ENCODE data around the gene CDC42EP5.

CDC42EP5 gene

DNA sequence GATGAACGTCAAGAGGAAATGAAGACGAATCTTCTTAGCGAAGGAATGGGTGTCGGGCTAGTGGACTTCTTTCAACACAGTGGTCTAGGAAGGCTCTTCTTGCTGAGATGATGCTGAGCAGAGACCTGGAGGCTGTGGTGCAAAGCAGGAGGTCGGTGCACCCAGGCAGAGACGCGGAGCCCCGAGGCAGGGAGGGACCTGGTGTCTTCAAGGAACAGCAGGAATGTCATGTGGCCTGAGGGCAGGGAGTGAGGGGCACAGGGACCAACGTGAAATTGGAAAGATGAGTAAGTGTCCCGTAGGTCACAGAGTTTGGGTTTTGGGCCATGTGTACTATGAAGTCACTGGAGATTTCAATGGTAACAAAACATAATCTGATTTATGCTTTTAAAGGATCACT, 11.4 kb upstream of the CDC42EP5 start:
- Histone ChIP-seq H3K27ac (ENCODE audit: low read depth, low read length) (no peak overlapping the region), H2AK5ac (ENCODE audit: low read length) (no peak overlapping the region), H3K4me3 (ENCODE audit: low read length) (no peak overlapping the region), H3K23ac (ENCODE audit: low read length) (no peak overlapping the region), H4K8ac (ENCODE audit: low read depth, low read length) (no peak overlapping the region), H2BK5ac (ENCODE audit: low read length) (no peak overlapping the region), H3K4ac (ENCODE audit: low read depth, low read length) (no peak overlapping the region), H3K27me3 (ENCODE audit: insufficient read depth, low read length, poor library complexity) (no peaks in the 10 kb centered on the region), H2BK15ac (replicated peaks; ENCODE audit: low read depth) (no peak overlapping the region), H3K36me3 (ENCODE audit: control insufficient read depth, insufficient read depth, low read length) (no peaks in the 10 kb centered on the region), H2BK120ac (ENCODE audit: low read depth, low read length) (no peak overlapping the region), H3K9ac (ENCODE audit: low read length) (no peak overlapping the region), H3K56ac (ENCODE audit: low read length) (no peak overlapping the region), H3K79me1 (ENCODE audit: low read length) (no peaks in the 10 kb centered on the region), H3K79me2 (ENCODE audit: control insufficient read depth, insufficient read depth, low read length) (no peaks in the 10 kb centered on the region), H3K18ac (ENCODE audit: low read length) (no peak overlapping the region), H3K4me2 (ENCODE audit: low read length) (no peak overlapping the region), H4K5ac (ENCODE audit: low read length) (no peak overlapping the region), H3K4me1 (ENCODE audit: control insufficient read depth, low read depth, low read length) (no peaks in the 10 kb centered on the region)
- whole genome bisulfite sequencing (ENCODE audit: extremely low coverage, insufficient coverage, low lambda C conversion rate) = no CpG with 5 or more reads among the region's 10 CpGs
- no peak for DNase-seq

DNA sequence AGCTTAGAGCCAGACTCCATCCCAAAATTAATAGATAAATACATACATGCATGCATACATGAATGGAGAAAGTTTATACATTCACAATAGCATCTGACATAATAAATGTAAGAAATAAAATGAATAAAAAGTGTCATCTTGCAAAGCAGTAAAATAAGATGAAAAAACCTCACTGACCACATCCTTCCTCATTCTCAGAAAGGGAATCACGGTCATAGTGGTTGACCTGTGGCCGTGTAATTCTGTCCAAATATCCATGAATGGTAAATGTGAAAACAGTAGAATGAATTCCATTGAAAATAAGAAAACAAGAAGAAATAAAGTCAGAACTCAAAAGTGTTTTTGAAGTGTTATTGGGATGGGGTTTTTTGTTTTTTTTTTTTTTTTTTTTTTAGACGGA, 9.8 kb upstream of the CDC42EP5 start:
- H4K8ac ChIP-seq (ENCODE audit: low read depth, low read length) = no peak overlapping the region

DNA sequence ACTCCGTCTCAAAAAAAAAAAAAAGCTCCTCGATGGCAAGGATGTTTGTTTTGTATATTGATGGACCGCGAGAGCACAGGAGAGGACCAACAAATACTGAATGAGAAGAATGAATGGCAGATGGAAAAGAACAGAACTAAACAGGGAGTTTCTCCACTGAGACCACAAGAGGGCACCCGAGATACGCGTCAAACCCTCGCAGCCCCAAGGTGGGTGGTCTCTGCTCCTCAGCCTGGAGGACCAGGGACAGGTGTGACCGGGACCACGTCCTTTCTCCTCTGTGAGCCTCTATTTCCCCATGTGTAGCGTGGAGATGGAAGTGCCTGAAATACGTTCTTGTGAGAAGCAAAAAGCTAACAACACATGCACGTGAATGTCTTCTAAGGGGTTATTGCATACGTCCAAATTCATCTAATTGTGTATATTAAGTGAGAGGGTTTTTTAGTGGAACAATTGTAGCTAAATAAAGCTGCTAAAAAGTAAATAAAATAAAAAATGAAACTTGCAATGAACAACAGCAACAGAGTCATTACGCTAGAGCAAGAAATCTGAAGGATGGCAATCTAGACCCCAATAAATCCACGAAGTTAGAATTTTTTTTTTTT, 8.3 kb upstream of the CDC42EP5 start:
- no peak overlapping the region for H3K4ac ChIP-seq (ENCODE audit: low read depth, low read length)
- H2BK15ac ChIP-seq (replicated peaks; ENCODE audit: low read depth) = no peak overlapping the region
- H3K79me1 ChIP-seq (ENCODE audit: low read length) = no peaks in the 10 kb centered on the region
- no peaks in the 10 kb centered on the region for H3K36me3 ChIP-seq (ENCODE audit: control insufficient read depth, insufficient read depth, low read length)
- no peak overlapping the region for H3K23ac ChIP-seq (ENCODE audit: low read length)
- H3K79me2 ChIP-seq (ENCODE audit: control insufficient read depth, insufficient read depth, low read length) = no peaks in the 10 kb centered on the region
- H3K9ac ChIP-seq (ENCODE audit: low read length) = no peak overlapping the region
- H3K56ac ChIP-seq (ENCODE audit: low read length) = no peak overlapping the region
- H3K18ac ChIP-seq (ENCODE audit: low read length) = no peak overlapping the region
- H2AK5ac ChIP-seq (ENCODE audit: low read length) = no peak overlapping the region
- H3K27me3 ChIP-seq (ENCODE audit: insufficient read depth, low read length, poor library complexity) = no peaks in the 10 kb centered on the region
- H4K5ac ChIP-seq (ENCODE audit: low read length) = no peak overlapping the region
- no peak overlapping the region for H3K27ac ChIP-seq (ENCODE audit: low read depth, low read length)
- H2BK120ac ChIP-seq (ENCODE audit: low read depth, low read length) = no peak overlapping the region
- no peaks in the 10 kb centered on the region for H3K4me1 ChIP-seq (ENCODE audit: control insufficient read depth, low read depth, low read length)
- WGBS (ENCODE audit: extremely low coverage, insufficient coverage, low lambda C conversion rate) = no CpG with 5 or more reads among the region's 16 CpGs
- H3K4me2 ChIP-seq (ENCODE audit: low read length) = no peak overlapping the region
- no peak overlapping the region for H2BK5ac ChIP-seq (ENCODE audit: low read length)
- H3K4me3 ChIP-seq (ENCODE audit: low read length) = no peak overlapping the region
- peak; percentile 77 for DNase-seq
- H4K8ac ChIP-seq (ENCODE audit: low read depth, low read length) = no peak overlapping the region

More for the DNA sequence above, 9.8 kb upstream of the CDC42EP5 start:
- Histone ChIP-seq H2BK120ac (ENCODE audit: low read depth, low read length) (no peak overlapping the region), H3K4ac (ENCODE audit: low read depth, low read length) (no peak overlapping the region), H3K9ac (ENCODE audit: low read length) (no peak overlapping the region), H3K18ac (ENCODE audit: low read length) (no peak overlapping the region), H2AK5ac (ENCODE audit: low read length) (no peak overlapping the region), H3K4me3 (ENCODE audit: low read length) (no peak overlapping the region), H3K36me3 (ENCODE audit: control insufficient read depth, insufficient read depth, low read length) (no peaks in the 10 kb centered on the region), H3K4me1 (ENCODE audit: control insufficient read depth, low read depth, low read length) (no peaks in the 10 kb centered on the region), H3K27me3 (ENCODE audit: insufficient read depth, low read length, poor library complexity) (no peaks in the 10 kb centered on the region), H3K79me2 (ENCODE audit: control insufficient read depth, insufficient read depth, low read length) (no peaks in the 10 kb centered on the region), H2BK15ac (replicated peaks; ENCODE audit: low read depth) (no peak overlapping the region), H4K5ac (ENCODE audit: low read length) (no peak overlapping the region), H3K27ac (ENCODE audit: low read depth, low read length) (no peak overlapping the region), H3K56ac (ENCODE audit: low read length) (no peak overlapping the region), H3K79me1 (ENCODE audit: low read length) (no peaks in the 10 kb centered on the region), H2BK5ac (ENCODE audit: low read length) (no peak overlapping the region), H3K23ac (ENCODE audit: low read length) (no peak overlapping the region), H3K4me2 (ENCODE audit: low read length) (no peak overlapping the region)
- no peak for DNase-seq
- no CpG with 5 or more reads among the region's 3 CpGs for WGBS (ENCODE audit: extremely low coverage, insufficient coverage, low lambda C conversion rate)

DNA sequence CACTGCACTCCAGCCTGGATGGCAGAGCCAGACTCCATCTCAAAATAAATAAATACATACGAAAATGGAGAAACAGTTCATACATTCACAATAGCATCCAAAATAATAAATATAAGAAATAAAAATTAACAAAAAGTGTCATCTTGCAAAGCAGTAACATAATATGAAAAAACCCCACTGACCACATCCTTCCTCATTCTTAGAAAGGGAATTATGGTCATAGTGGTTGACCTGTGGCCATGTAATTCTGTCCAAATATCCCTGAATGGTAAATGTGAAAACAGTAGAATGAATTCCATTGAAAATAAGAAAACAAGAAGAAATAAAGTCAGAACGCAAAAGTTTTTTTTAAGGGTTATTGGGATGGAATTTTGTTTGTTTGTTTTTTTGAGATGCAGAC, 7.0 kb upstream of the CDC42EP5 start:
- Histone ChIP-seq H3K56ac (ENCODE audit: low read length) (no peak overlapping the region), H2BK15ac (replicated peaks; ENCODE audit: low read depth) (no peak overlapping the region)

DNA sequence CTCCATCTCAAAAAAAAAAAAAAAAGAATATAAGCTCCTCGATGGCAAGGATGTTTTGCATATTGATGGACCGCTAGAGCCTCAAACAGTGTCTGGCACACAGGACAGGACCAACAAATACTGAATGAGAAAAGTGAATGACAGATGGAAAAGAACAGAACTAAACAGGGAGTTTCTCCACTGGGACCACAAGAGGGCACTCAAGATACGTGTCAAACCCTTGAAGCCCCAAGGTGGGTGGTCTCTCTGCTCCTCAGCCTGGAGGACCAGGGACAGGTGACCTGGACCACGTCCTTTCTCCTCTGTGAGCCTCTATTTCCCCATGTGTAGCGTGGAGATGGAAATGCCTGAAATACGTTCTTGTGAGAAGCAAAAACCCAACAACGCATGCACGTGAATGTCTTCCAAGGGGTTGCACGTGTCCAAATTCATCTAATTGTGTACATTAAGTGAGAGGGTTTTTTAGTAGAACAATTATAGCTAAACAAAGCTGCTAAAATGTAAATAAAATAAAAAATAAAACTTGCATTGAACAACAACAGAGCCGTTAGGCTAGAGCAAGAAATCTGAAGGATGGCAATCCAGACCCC, 5.7 kb upstream of the CDC42EP5 start:
- WGBS (ENCODE audit: extremely low coverage, insufficient coverage, low lambda C conversion rate) = no CpG with 5 or more reads among the region's 10 CpGs
- Histone ChIP-seq H2BK5ac (ENCODE audit: low read length) (no peak overlapping the region), H3K27ac (ENCODE audit: low read depth, low read length) (no peak overlapping the region), H3K36me3 (ENCODE audit: control insufficient read depth, insufficient read depth, low read length) (no peaks in the 10 kb centered on the region), H3K18ac (ENCODE audit: low read length) (no peak overlapping the region), H4K5ac (ENCODE audit: low read length) (no peak overlapping the region), H2BK15ac (replicated peaks; ENCODE audit: low read depth) (no peak overlapping the region), H3K56ac (ENCODE audit: low read length) (no peak overlapping the region), H3K23ac (ENCODE audit: low read length) (no peak overlapping the region), H3K79me1 (ENCODE audit: low read length) (no peaks in the 10 kb centered on the region), H3K27me3 (ENCODE audit: insufficient read depth, low read length, poor library complexity) (no peaks in the 10 kb centered on the region), H4K8ac (ENCODE audit: low read depth, low read length) (no peak overlapping the region), H3K4me1 (ENCODE audit: control insufficient read depth, low read depth, low read length) (no peaks in the 10 kb centered on the region), H2BK120ac (ENCODE audit: low read depth, low read length) (no peak overlapping the region), H3K4me2 (ENCODE audit: low read length) (no peak overlapping the region), H3K4me3 (ENCODE audit: low read length) (no peak overlapping the region), H3K4ac (ENCODE audit: low read depth, low read length) (no peak overlapping the region), H3K79me2 (ENCODE audit: control insufficient read depth, insufficient read depth, low read length) (no peaks in the 10 kb centered on the region), H2AK5ac (ENCODE audit: low read length) (no peak overlapping the region), H3K9ac (ENCODE audit: low read length) (no peak overlapping the region)
- DNase-seq = peak; percentile 85

More for the DNA sequence above, 7.0 kb upstream of the CDC42EP5 start:
- Histone ChIP-seq H3K79me1 (ENCODE audit: low read length) (no peaks in the 10 kb centered on the region), H3K23ac (ENCODE audit: low read length) (no peak overlapping the region), H2AK5ac (ENCODE audit: low read length) (no peak overlapping the region), H3K79me2 (ENCODE audit: control insufficient read depth, insufficient read depth, low read length) (no peaks in the 10 kb centered on the region), H2BK5ac (ENCODE audit: low read length) (no peak overlapping the region), H4K8ac (ENCODE audit: low read depth, low read length) (no peak overlapping the region), H3K4me3 (ENCODE audit: low read length) (no peak overlapping the region), H3K36me3 (ENCODE audit: control insufficient read depth, insufficient read depth, low read length) (no peaks in the 10 kb centered on the region), H3K4me1 (ENCODE audit: control insufficient read depth, low read depth, low read length) (no peaks in the 10 kb centered on the region), H3K9ac (ENCODE audit: low read length) (no peak overlapping the region), H3K18ac (ENCODE audit: low read length) (no peak overlapping the region), H3K27ac (ENCODE audit: low read depth, low read length) (no peak overlapping the region), H3K27me3 (ENCODE audit: insufficient read depth, low read length, poor library complexity) (no peaks in the 10 kb centered on the region), H3K4me2 (ENCODE audit: low read length) (no peak overlapping the region), H3K4ac (ENCODE audit: low read depth, low read length) (no peak overlapping the region), H2BK120ac (ENCODE audit: low read depth, low read length) (no peak overlapping the region), H4K5ac (ENCODE audit: low read length) (no peak overlapping the region)
- no peak for DNase-seq
- 100% methylated on average over 1 of the region's 2 CpGs for WGBS (ENCODE audit: extremely low coverage, insufficient coverage, low lambda C conversion rate)

DNA sequence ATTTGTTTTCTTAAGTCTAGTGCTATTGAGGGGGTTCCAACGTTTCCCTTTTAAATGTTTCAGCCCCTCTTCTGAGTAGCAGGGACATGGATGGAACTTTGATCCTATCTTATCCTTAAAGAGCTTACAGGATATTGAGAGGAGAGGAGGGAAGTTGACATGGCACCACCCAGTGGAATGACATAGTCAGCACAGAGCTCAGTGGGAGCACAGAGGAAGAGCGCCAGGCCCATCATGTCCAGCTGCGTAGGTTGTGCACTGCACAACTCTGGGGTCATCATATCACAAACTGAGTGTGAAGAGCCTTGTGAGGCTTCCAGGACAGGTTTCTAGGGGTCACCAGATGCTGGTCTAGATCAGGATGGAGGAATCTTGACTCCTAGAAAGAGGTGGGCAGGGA, 4.6 kb upstream of the CDC42EP5 start:
- no peaks in the 10 kb centered on the region for H3K36me3 ChIP-seq (ENCODE audit: control insufficient read depth, insufficient read depth, low read length)
- H4K5ac ChIP-seq (ENCODE audit: low read length) = no peak overlapping the region
- no peak overlapping the region for H3K18ac ChIP-seq (ENCODE audit: low read length)
- no peaks in the 10 kb centered on the region for H3K79me2 ChIP-seq (ENCODE audit: control insufficient read depth, insufficient read depth, low read length)
- H3K4ac ChIP-seq (ENCODE audit: low read depth, low read length) = no peak overlapping the region
- no peak overlapping the region for H2BK5ac ChIP-seq (ENCODE audit: low read length)
- no CpG with 5 or more reads among the region's 3 CpGs for WGBS (ENCODE audit: extremely low coverage, insufficient coverage, low lambda C conversion rate)
- H3K4me1 ChIP-seq (ENCODE audit: control insufficient read depth, low read depth, low read length) = no peaks in the 10 kb centered on the region
- DNase-seq = no peak
- no peaks in the 10 kb centered on the region for H3K79me1 ChIP-seq (ENCODE audit: low read length)
- H4K8ac ChIP-seq (ENCODE audit: low read depth, low read length) = no peak overlapping the region
- no peak overlapping the region for H2AK5ac ChIP-seq (ENCODE audit: low read length)
- no peaks in the 10 kb centered on the region for H3K27me3 ChIP-seq (ENCODE audit: insufficient read depth, low read length, poor library complexity)
- no peak overlapping the region for H3K23ac ChIP-seq (ENCODE audit: low read length)
- no peak overlapping the region for H3K56ac ChIP-seq (ENCODE audit: low read length)
- no peak overlapping the region for H3K9ac ChIP-seq (ENCODE audit: low read length)
- no peak overlapping the region for H2BK120ac ChIP-seq (ENCODE audit: low read depth, low read length)
- H3K27ac ChIP-seq (ENCODE audit: low read depth, low read length) = no peak overlapping the region
- no peak overlapping the region for H3K4me2 ChIP-seq (ENCODE audit: low read length)
- no peak overlapping the region for H2BK15ac ChIP-seq (replicated peaks; ENCODE audit: low read depth)
- H3K4me3 ChIP-seq (ENCODE audit: low read length) = no peak overlapping the region
